H9 (cell line): ENCODE results near the gene KIAA1328. TPM values are rescaled to one million over a fixed set of nuclear protein-coding genes. Genes with fewer than 3 reads are reported as not detected.
"Not testable (repeated sequence)": the region's sequence is repeated elsewhere in the genome, so short reads cannot be mapped to it uniquely, and the experiment has no call there.

ENCODE experiments used
- DNase-seq: peaks from one replicate; pipeline ENCODE4 v3.0.0-alpha.2; 2017
- H2AFZ ChIP-seq: one replicate; pipeline ENCODE4 v1.6.1; 2013; ENCODE audit warnings: mild to moderate bottlenecking, low read length, control low read depth, moderate library complexity
- H2AK5ac ChIP-seq: 2 replicates; pipeline ENCODE4 v1.6.1; 2013; ENCODE audit warnings: low read length, control low read depth, mixed read lengths; ENCODE audit not compliant: insufficient read length
- H2BK120ac ChIP-seq: one replicate; pipeline ENCODE4 v1.6.1; 2013; ENCODE audit warnings: low read depth, mild to moderate bottlenecking, low read length, control low read depth, inconsistent platforms; ENCODE audit not compliant: poor library complexity, severe bottlenecking
- H2BK12ac ChIP-seq: 2 replicates; pipeline ENCODE4 v1.6.1; 2013; ENCODE audit warnings: low read length, control low read depth, mixed read lengths, low read depth; ENCODE audit not compliant: insufficient read length
- H2BK15ac ChIP-seq: 2 replicates; pipeline ENCODE4 v1.6.1; 2013; ENCODE audit warnings: low read depth, low read length, control low read depth
- H2BK20ac ChIP-seq: one replicate; pipeline ENCODE4 v1.6.1; 2013; ENCODE audit warnings: low read depth, mild to moderate bottlenecking, low read length, control low read depth, inconsistent platforms; ENCODE audit not compliant: poor library complexity, severe bottlenecking
- H2BK5ac ChIP-seq: 2 replicates; pipeline ENCODE4 v1.6.1; 2013; ENCODE audit warnings: low read length, control low read depth, mixed read lengths; ENCODE audit not compliant: insufficient read length
- H3K14ac ChIP-seq: 2 replicates; pipeline ENCODE4 v1.6.1; 2013; ENCODE audit warnings: low read length, control low read depth; ENCODE audit not compliant: insufficient read depth
- H3K18ac ChIP-seq: 2 replicates; pipeline ENCODE4 v1.6.1; 2013; ENCODE audit warnings: low read depth, mild to moderate bottlenecking, mixed read lengths, low read length, control low read depth; ENCODE audit not compliant: insufficient read length
- H3K23ac ChIP-seq: 2 replicates; pipeline ENCODE4 v1.6.1; 2013; ENCODE audit warnings: low read length, control low read depth, mixed read lengths, low read depth; ENCODE audit not compliant: insufficient read length
- H3K23me2 ChIP-seq: 2 replicates; pipeline ENCODE4 v1.6.1; 2013; ENCODE audit warnings: low read depth, mild to moderate bottlenecking, mixed read lengths, low read length, control low read depth; ENCODE audit not compliant: insufficient read length, poor library complexity, severe bottlenecking
- H3K27ac ChIP-seq: 2 replicates; pipeline ENCODE4 v1.5.1; 2013; ENCODE audit warnings: low read length, control low read depth, mixed read lengths, low read depth; ENCODE audit not compliant: insufficient read length
- H3K27me3 ChIP-seq: 2 replicates; pipeline ENCODE4 v1.6.1; 2013; ENCODE audit warnings: low read length, control low read depth, inconsistent platforms; ENCODE audit not compliant: insufficient read depth
- H3K4ac ChIP-seq: 2 replicates; pipeline ENCODE4 v1.6.1; 2013; ENCODE audit warnings: low read depth, mild to moderate bottlenecking, control low read depth, inconsistent platforms, low read length, moderate library complexity
- H3K4me1 ChIP-seq: 2 replicates; pipeline ENCODE4 v1.6.1; 2013; ENCODE audit warnings: low read length, control low read depth, inconsistent platforms; ENCODE audit not compliant: insufficient read depth
- H3K4me2 ChIP-seq: 2 replicates; pipeline ENCODE4 v1.6.1; 2013; ENCODE audit warnings: low read length, control low read depth, mixed read lengths; ENCODE audit not compliant: insufficient read length, insufficient read depth
- H3K56ac ChIP-seq: 2 replicates; pipeline ENCODE4 v1.6.1; 2013; ENCODE audit warnings: low read depth, mild to moderate bottlenecking, mixed read lengths, low read length, control low read depth; ENCODE audit not compliant: insufficient read length
- H3K79me1 ChIP-seq: 2 replicates; pipeline ENCODE4 v1.6.1; 2013; ENCODE audit warnings: low read depth, mild to moderate bottlenecking, moderate library complexity, low read length, control low read depth, inconsistent platforms; ENCODE audit not compliant: insufficient read depth, poor library complexity, severe bottlenecking
- H3K79me2 ChIP-seq: 2 replicates; pipeline ENCODE4 v1.6.1; 2013; ENCODE audit warnings: low read length, control low read depth, inconsistent platforms; ENCODE audit not compliant: insufficient read depth
- H3K9ac ChIP-seq: 2 replicates; pipeline ENCODE4 v1.6.1; 2013; ENCODE audit warnings: low read length, control low read depth, mixed read lengths; ENCODE audit not compliant: insufficient read length; ENCODE audit errors: extremely low read depth
- H3K9me3 ChIP-seq: one replicate; pipeline ENCODE4 v1.6.1; 2013; ENCODE audit warnings: low read depth, low read length, inconsistent platforms; ENCODE audit not compliant: control insufficient read depth
- H3T11ph ChIP-seq: one replicate; pipeline ENCODE4 v1.6.1; 2013; ENCODE audit warnings: mild to moderate bottlenecking, low read length, control low read depth, inconsistent platforms
- H4K20me1 ChIP-seq: one replicate; pipeline ENCODE4 v1.6.1; 2013; ENCODE audit not compliant: control insufficient read depth, insufficient read length, insufficient read depth
- H4K5ac ChIP-seq: 2 replicates; pipeline ENCODE4 v1.6.1; 2013; ENCODE audit warnings: low read depth, mild to moderate bottlenecking, mixed read lengths, low read length, control low read depth; ENCODE audit not compliant: insufficient read length
- H4K8ac ChIP-seq: replicated peaks from 2 replicates; pipeline ENCODE4 v1.6.1; 2013; ENCODE audit warnings: low read length, control low read depth, mixed read lengths, low read depth; ENCODE audit not compliant: insufficient read length
- H4K91ac ChIP-seq: 2 replicates; pipeline ENCODE4 v1.6.1; 2013; ENCODE audit warnings: low read depth, mild to moderate bottlenecking, moderate library complexity, mixed read lengths, low read length, control low read depth; ENCODE audit not compliant: insufficient read length
- H3K27ac Mint-ChIP-seq, 3 experiments: 2 replicates in 2 of 3; 3 replicates in 1 of 3; pipeline ENCODE4 v1.8.0; 2020 to 2021; ENCODE audit warnings: mixed read lengths in 3 of 3, mild to moderate bottlenecking in 1 of 3, moderate library complexity in 1 of 3
- H3K27me3 Mint-ChIP-seq: 2 replicates; pipeline ENCODE4 v1.8.0; 2021; ENCODE audit warnings: low read depth, mild to moderate bottlenecking, moderate library complexity, mixed read lengths
- H3K36me3 Mint-ChIP-seq, 3 experiments: 2 replicates in 2 of 3; 3 replicates in 1 of 3; pipeline ENCODE4 v1.8.0; 2020 to 2021; ENCODE audit warnings: low read depth in 3 of 3, mixed read lengths in 3 of 3; ENCODE audit not compliant: insufficient read depth in 1 of 3
- H3K4me1 Mint-ChIP-seq, 2 experiments: 2 replicates each; pipeline ENCODE4 v1.8.0; 2020; ENCODE audit warnings: mixed read lengths in 2 of 2
- H3K4me3 Mint-ChIP-seq, 2 experiments: 2 replicates in 1 of 2; 3 replicates in 1 of 2; pipeline ENCODE4 v1.8.0; 2020 to 2021; ENCODE audit warnings: mild to moderate bottlenecking in 2 of 2, mixed read lengths in 2 of 2, moderate library complexity in 1 of 2
- H3K9me3 Mint-ChIP-seq, 2 experiments: 2 replicates in 1 of 2; 3 replicates in 1 of 2; pipeline ENCODE4 v1.8.0; 2020; ENCODE audit warnings: mild to moderate bottlenecking in 2 of 2, mixed read lengths in 2 of 2, moderate library complexity in 1 of 2
- total RNA-seq: library from RNA; stranded (reverse); gene quantifications from 2 replicates; pipeline ENCODE4 v1.2.1, GENCODE V29; 2021
- TF ChIP-seq, protein P1 (sequence below): fragments of 200-600 bp; sonication (generic); conservative IDR thresholded peaks from 3 replicates; pipeline ENCODE4 v1.8.0; 2021; ENCODE audit warnings: antibody characterized with exemption, mild to moderate bottlenecking

The KIAA1328 gene
- total RNA-seq, 1 experiment from 2014 or later, result 4.9 TPM

DNA sequence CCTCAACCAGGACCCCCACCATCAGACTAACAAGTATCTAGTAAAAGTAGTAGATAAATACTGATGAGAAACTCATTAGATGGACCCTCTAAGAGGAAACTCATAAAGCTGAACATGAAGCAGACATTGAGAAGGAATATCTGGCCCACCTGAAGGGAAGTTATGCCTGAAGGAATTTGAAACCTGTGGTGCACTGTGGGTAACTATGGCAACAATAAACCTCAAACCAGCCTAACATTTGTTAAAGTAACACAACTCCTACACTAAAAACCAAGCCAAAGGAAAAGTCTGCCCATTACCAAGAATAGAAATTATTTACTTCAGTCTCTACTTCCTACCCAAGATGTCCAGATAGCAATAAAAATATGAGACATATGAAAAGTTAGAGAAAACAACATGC is 43.4 kb downstream of the KIAA1328 start:
- H4K20me1 ChIP-seq, result no peaks in the 10 kb centered on the region
- no peak overlapping the region for H3T11ph ChIP-seq
- H3K4me2 ChIP-seq, result no peak overlapping the region
- Mint-ChIP-seq H3K4me1 (peaks cover 10 to 17% of the 10 kb centered on the region in 2 experiments), H3K9me3 (peaks cover 16 to 19% of the 10 kb centered on the region in 2 experiments), H3K27me3 (no peaks in the 10 kb centered on the region), H3K27ac (peak overlapping the region in 2 of 3 experiments; percentile 23 to 81; a peak in 2 of 7 replicates), H3K4me3 (no peak overlapping the region), H3K36me3 (peaks cover 11 to 19% (median 13%) of the 10 kb centered on the region in 3 experiments)
- TF ChIP-seq, protein P1, sequence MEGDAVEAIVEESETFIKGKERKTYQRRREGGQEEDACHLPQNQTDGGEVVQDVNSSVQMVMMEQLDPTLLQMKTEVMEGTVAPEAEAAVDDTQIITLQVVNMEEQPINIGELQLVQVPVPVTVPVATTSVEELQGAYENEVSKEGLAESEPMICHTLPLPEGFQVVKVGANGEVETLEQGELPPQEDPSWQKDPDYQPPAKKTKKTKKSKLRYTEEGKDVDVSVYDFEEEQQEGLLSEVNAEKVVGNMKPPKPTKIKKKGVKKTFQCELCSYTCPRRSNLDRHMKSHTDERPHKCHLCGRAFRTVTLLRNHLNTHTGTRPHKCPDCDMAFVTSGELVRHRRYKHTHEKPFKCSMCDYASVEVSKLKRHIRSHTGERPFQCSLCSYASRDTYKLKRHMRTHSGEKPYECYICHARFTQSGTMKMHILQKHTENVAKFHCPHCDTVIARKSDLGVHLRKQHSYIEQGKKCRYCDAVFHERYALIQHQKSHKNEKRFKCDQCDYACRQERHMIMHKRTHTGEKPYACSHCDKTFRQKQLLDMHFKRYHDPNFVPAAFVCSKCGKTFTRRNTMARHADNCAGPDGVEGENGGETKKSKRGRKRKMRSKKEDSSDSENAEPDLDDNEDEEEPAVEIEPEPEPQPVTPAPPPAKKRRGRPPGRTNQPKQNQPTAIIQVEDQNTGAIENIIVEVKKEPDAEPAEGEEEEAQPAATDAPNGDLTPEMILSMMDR, result no peak
- no peaks in the 10 kb centered on the region for H3K23me2 ChIP-seq
- H3K27me3 ChIP-seq, result no peaks in the 10 kb centered on the region
- no peak overlapping the region for H3K27ac ChIP-seq
- no peak overlapping the region for H3K9ac ChIP-seq
- H3K4me1 ChIP-seq, result peaks cover 8% of the 10 kb centered on the region; the same call in 1 of the 2 replicates
- DNase-seq, result no peak
- no peak overlapping the region for H3K56ac ChIP-seq
- H4K91ac ChIP-seq, result no peak overlapping the region
- peak overlapping the region; percentile 79 for H3K18ac ChIP-seq
- H3K79me1 ChIP-seq, result no peaks in the 10 kb centered on the region
- no peak overlapping the region for H2AFZ ChIP-seq
- no peaks in the 10 kb centered on the region for H3K79me2 ChIP-seq
- peak overlapping the region; percentile 60 for H2BK20ac ChIP-seq
- peak overlapping the region; percentile 87; the same call in 1 of the 2 replicates for H3K4ac ChIP-seq
- no peak overlapping the region for H3K14ac ChIP-seq
- no peak overlapping the region for H2BK15ac ChIP-seq
- no peak overlapping the region for H3K23ac ChIP-seq
- H2BK120ac ChIP-seq, result no peak overlapping the region
- H2BK5ac ChIP-seq, result no peak overlapping the region
- no peak overlapping the region for H2BK12ac ChIP-seq
- no peaks in the 10 kb centered on the region for H3K9me3 ChIP-seq
- H2AK5ac ChIP-seq, result no peak overlapping the region
- no peak overlapping the region for H4K8ac ChIP-seq
- no peak overlapping the region for H4K5ac ChIP-seq

DNA sequence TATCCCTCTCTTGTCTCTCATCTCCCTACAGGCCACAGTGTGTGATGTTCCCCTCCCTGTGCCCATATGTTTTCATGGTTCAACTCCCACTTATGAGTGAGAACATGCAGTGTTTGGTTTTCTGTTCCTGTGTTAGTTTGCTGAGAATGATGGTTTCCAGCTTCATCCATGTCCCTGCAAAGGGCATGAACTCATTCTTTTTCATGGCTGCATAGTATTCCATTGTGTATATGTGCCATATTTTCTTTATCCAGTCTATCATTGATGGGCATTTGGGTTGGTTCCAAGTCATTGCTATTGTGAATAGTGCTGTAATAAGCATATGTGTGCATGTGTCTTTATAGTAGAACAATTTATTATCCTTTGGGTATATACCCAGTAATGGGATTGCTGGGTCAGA is 44.9 kb downstream of the KIAA1328 start:
- H3K4me2 ChIP-seq, H4K91ac ChIP-seq, H3K56ac ChIP-seq, H2AFZ ChIP-seq, H3K27ac Mint-ChIP-seq, H2BK120ac ChIP-seq, H2BK15ac ChIP-seq, H3K4ac ChIP-seq, H2BK20ac ChIP-seq, H3K79me2 ChIP-seq, H3K23me2 ChIP-seq, H4K20me1 ChIP-seq, H3K14ac ChIP-seq, H4K8ac ChIP-seq, H3K27me3 ChIP-seq, H3K9ac ChIP-seq, H3K27me3 Mint-ChIP-seq, H3K4me3 Mint-ChIP-seq, H3K18ac ChIP-seq, H3K27ac ChIP-seq, H3K23ac ChIP-seq, H4K5ac ChIP-seq, H3K79me1 ChIP-seq, H3K4me1 ChIP-seq, H3T11ph ChIP-seq, H2BK5ac ChIP-seq, H2BK12ac ChIP-seq, H2AK5ac ChIP-seq, H3K9me3 ChIP-seq, DNase-seq: not testable (repeated sequence)
- Mint-ChIP-seq H3K9me3 (peaks cover 16 to 19% of the 10 kb centered on the region in 2 experiments), H3K36me3 (peaks cover 11 to 21% (median 13%) of the 10 kb centered on the region in 3 experiments), H3K4me1 (peaks cover 13 to 17% of the 10 kb centered on the region in 2 experiments)
